ENCODE data around the gene ZSWIM7. TPM values are rescaled to one million over a fixed set of nuclear protein-coding genes. Genes with fewer than 3 reads are reported as not detected.

The ZSWIM7 gene
- total and polyA plus RNA-seq, 7 donors = 13.0 to 55.5 (median 25.8) TPM

- H3K4me3 ChIP-seq = no peak overlapping the region
- peaks cover 0 to 38% (median 31%) of the 10 kb centered on the region in 4 donors for H3K4me1 ChIP-seq
- intact Hi-C loops (cut with DNase I) = no loop called here
- peaks cover 0 to 3% (median 0%) of the 10 kb centered on the region in 3 donors for H3K27me3 ChIP-seq
- H3K27ac ChIP-seq = peak overlapping the region in 1 of 4 donors; percentile 33
- 16 to 69% methylated on average over 14 to 16 of the region's 16 CpGs for WGBS, 2 donors
- H3K9me3 ChIP-seq = no peaks in the 10 kb centered on the region
- TF ChIP-seq EP300 (IDR thresholded peaks at IDR 0.05) = no peak
- TF ChIP-seq POLR2A (IDR thresholded peaks at IDR 0.05) = no peak
- no peaks in the 10 kb centered on the region for H3K36me3 ChIP-seq
- DNase-seq = no peak
These were observed 51.3 kb downstream of the ZSWIM7 start for GRCh38 chr17:15947976-15948752.

- H3K36me3 ChIP-seq = no peaks in the 10 kb centered on the region
- no peak overlapping the region for H3K4me3 ChIP-seq
- H3K4me1 ChIP-seq = peaks cover 0 to 38% (median 31%) of the 10 kb centered on the region in 4 donors
- H3K9me3 ChIP-seq = no peaks in the 10 kb centered on the region
- no peak for DNase-seq
- H3K27ac ChIP-seq = peak overlapping the region in 2 of 4 donors; percentile 33 to 77
- 19 to 70% methylated on average over 3 of the region's 3 CpGs for WGBS, 2 donors
- H3K27me3 ChIP-seq = peaks cover 0 to 3% (median 0%) of the 10 kb centered on the region in 3 donors
- intact Hi-C loops (cut with DNase I) = no loop called here
- TF ChIP-seq POLR2AphosphoS5 (IDR thresholded peaks at IDR 0.05) (no peak), CTCF (IDR thresholded peaks at IDR 0.05) (no peak), POLR2A (IDR thresholded peaks at IDR 0.05) (no peak), EP300 (IDR thresholded peaks at IDR 0.05) (no peak)
These were observed 52.2 kb downstream of the ZSWIM7 start for GRCh38 chr17:15947271-15947670.

DNA sequence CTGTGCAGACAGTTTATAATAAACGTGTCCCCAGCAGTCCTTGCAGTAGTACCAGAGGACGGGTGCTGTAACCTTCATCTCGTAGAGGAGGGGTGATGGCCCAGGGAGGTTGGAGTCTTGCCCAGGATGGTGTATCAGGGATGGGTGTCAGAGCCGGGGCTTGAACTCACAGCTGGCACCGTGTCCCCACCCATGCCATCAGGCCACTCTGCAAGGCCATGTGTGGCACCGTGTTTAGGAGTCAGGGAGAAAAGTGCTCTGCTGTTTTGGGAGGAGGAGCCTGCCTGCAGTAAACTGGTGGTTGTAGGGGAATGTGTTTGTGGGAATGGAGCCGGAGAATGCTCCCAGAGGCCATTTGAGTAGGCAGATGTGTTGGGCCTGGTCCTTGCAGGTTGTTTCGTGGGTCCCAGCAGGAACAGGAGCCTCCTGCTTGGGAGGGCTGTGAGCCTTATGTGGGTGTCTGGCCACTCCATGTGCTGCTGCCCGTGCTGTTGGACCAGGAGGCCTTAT lies 52.8 kb downstream of the ZSWIM7 start:
- Histone ChIP-seq H3K27me3 (peaks cover 0 to 3% (median 0%) of the 10 kb centered on the region in 3 donors), H3K9me3 (no peaks in the 10 kb centered on the region), H3K36me3 (no peaks in the 10 kb centered on the region), H3K4me3 (peak overlapping the region in 2 of 4 donors; percentile 40 to 65), H3K27ac (peak overlapping the region in 2 of 4 donors; percentile 63 to 77), H3K4me1 (peaks cover 0 to 38% (median 31%) of the 10 kb centered on the region in 4 donors)
- DNase-seq = peak; percentile 64
- intact Hi-C loops (cut with DNase I) = no loop called here
- 15 to 63% methylated on average over 9 of the region's 9 CpGs for WGBS, 2 donors
- no peak for TF ChIP-seq POLR2AphosphoS5 (IDR thresholded peaks at IDR 0.05)
- TF ChIP-seq CTCF (IDR thresholded peaks at IDR 0.05) = no peak
- no peak for TF ChIP-seq POLR2A (IDR thresholded peaks at IDR 0.05)
- TF ChIP-seq EP300 (IDR thresholded peaks at IDR 0.05) = no peak

DNA sequence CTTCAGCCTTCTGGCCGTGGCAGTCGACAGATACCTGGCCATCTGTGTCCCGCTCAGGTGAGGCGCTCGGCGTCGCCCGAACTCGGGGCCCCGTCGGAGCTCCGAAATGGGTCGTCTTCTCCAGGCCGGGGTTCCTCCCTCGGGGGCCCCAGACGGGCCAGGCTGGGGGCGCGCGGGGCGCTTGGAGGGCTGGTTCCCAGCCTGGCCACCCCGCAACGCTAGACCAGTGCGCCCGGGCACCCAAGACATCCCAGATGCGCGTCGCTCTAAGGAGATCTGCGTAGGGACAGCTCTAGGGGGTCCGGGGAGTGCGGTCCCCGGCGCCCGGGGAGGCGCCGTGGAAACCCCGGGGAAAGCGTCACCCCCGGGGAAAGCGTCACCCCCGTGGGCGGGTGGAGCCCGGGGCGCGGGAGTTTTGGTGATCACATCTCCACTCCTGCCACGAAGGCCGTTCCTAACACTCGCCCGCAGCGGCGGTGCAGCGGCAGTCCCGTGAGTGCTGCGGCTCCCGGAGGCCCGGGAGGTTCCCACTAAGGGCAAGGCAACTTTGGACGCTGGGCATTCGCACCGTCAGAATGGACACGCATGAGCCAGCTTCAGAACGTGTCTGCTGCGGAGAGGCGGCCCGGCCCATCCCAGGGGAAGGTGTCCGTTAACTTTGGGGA lies 53.8 kb downstream of the ZSWIM7 start:
- Histone ChIP-seq H3K9me3 (no peaks in the 10 kb centered on the region), H3K36me3 (no peaks in the 10 kb centered on the region), H3K4me3 (peak overlapping the region; percentile 33 to 66 (median 52)), H3K4me1 (peaks cover 0 to 38% (median 31%) of the 10 kb centered on the region in 4 donors), H3K27me3 (peaks cover 0 to 3% (median 0%) of the 10 kb centered on the region in 3 donors), H3K27ac (peak overlapping the region in 3 of 4 donors; percentile 63 to 77 (median 69))
- DNase-seq = peak; percentile 71
- TF ChIP-seq EP300 (IDR thresholded peaks at IDR 0.05) (no peak), CTCF (IDR thresholded peaks at IDR 0.05) (no peak), POLR2A (IDR thresholded peaks at IDR 0.05) (no peak), POLR2AphosphoS5 (IDR thresholded peaks at IDR 0.05) (no peak)
- intact Hi-C loops (cut with DNase I) = loop anchor here (2.0 kb wide), 1 partner anchor 53 kb away; the partner anchor contains the start of genes TTC19 and ZSWIM7
- WGBS, 2 donors = 1 to 6% methylated on average over 64 of the region's 64 CpGs

All from sigmoid colon (tissue), 7 donors.